ENCODE results near the gene TIGD3.
A peak's percentile ranks its signal among the peaks of the same experiment; 100 is the strongest.

TIGD3 gene

GRCh38 chr11:65402790-65403189 is 48.2 kb downstream of the TIGD3 start:
- TF ChIP-seq RAD21 (IDR thresholded peaks at IDR 0.05; ENCODE audit: low read depth) = no peak
- TF ChIP-seq TEAD4 (IDR thresholded peaks at IDR 0.05) = no peak
- TF ChIP-seq TAF1 (IDR thresholded peaks at IDR 0.05; ENCODE audit: low read depth) = no peak
- no peak for TF ChIP-seq ZBTB7A (IDR thresholded peaks at IDR 0.05; ENCODE audit: low read depth)
- no peak for TF ChIP-seq EP300 (IDR thresholded peaks at IDR 0.05; ENCODE audit: borderline replicate concordance)
- no peak for TF ChIP-seq CEBPB (IDR thresholded peaks at IDR 0.05)
- TF ChIP-seq CREB1 (IDR thresholded peaks at IDR 0.05; ENCODE audit: low read depth) = no peak
- no peak for TF ChIP-seq TCF12 (IDR thresholded peaks at IDR 0.05; ENCODE audit: low read depth)
- no peak for TF ChIP-seq FOXM1 (IDR thresholded peaks at IDR 0.05; ENCODE audit: borderline replicate concordance, low read depth)
- TF ChIP-seq USF1 (IDR thresholded peaks at IDR 0.05) = no peak
- TF ChIP-seq, protein P1, sequence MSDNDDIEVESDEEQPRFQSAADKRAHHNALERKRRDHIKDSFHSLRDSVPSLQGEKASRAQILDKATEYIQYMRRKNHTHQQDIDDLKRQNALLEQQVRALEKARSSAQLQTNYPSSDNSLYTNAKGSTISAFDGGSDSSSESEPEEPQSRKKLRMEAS (IDR thresholded peaks at IDR 0.05) = no peak
- no peak for TF ChIP-seq REST (IDR thresholded peaks at IDR 0.05; ENCODE audit: low read depth)
- no peak for TF ChIP-seq YY1 (IDR thresholded peaks at IDR 0.05; ENCODE audit: low read depth)
- TF ChIP-seq EGR1 (IDR thresholded peaks at IDR 0.05) = no peak

DNA sequence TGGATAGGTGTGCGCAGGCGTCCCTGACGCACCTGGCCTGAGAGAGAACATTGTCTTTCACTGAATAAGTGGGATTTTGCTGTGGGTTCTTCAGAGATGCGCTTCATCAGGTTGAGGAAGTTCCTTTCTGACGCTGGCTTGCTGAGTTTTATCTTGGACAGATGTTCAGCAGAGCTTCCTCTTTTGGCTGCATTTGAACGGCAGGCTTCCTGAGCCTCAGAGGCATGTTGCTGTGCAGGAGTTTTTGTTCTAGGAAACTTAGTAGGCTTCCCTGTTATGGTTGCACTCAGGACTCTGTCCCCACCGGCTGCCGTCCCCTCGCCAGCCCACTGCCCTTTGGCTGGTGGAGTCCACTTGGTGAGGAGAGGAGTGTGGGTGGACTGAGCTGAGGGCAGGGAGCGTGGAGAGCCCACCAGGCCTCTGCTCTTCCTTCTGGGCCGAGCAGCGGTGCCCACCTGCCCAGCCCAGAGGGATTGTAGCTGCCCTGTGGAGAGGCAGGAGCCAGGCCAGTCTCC is 49.1 kb downstream of the TIGD3 start:
- TF ChIP-seq NFIC (IDR thresholded peaks at IDR 0.05) (no peak), TEAD4 (IDR thresholded peaks at IDR 0.05) (no peak), TCF12 (IDR thresholded peaks at IDR 0.05; ENCODE audit: low read depth) (no peak), CEBPB (IDR thresholded peaks at IDR 0.05) (no peak), ZBTB7A (IDR thresholded peaks at IDR 0.05; ENCODE audit: low read depth) (no peak), EGR1 (IDR thresholded peaks at IDR 0.05) (no peak), RAD21 (IDR thresholded peaks at IDR 0.05; ENCODE audit: low read depth) (no peak), YY1 (IDR thresholded peaks at IDR 0.05; ENCODE audit: low read depth) (no peak), FOXM1 (IDR thresholded peaks at IDR 0.05; ENCODE audit: borderline replicate concordance, low read depth) (no peak), REST (IDR thresholded peaks at IDR 0.05; ENCODE audit: low read depth) (no peak)
- TF ChIP-seq, protein P1 (IDR thresholded peaks at IDR 0.05) = no peak

GRCh38 chr11:65404210-65404609 is 49.7 kb downstream of the TIGD3 start:
- no peak for TF ChIP-seq TEAD4 (IDR thresholded peaks at IDR 0.05)
- TF ChIP-seq, protein P1 (IDR thresholded peaks at IDR 0.05) = 0 out of 2 replicates have a peak, but pooled peaks have one; percentile 27
- TF ChIP-seq REST (IDR thresholded peaks at IDR 0.05; ENCODE audit: low read depth) = 0 out of 2 replicates have a peak, but pooled peaks have one; percentile 15

GRCh38 chr11:65404638-65405339 is 50.2 kb downstream of the TIGD3 start:
- TF ChIP-seq EP300 (IDR thresholded peaks at IDR 0.05; ENCODE audit: borderline replicate concordance) (no peak), REST (IDR thresholded peaks at IDR 0.05; ENCODE audit: low read depth) (no peak), TEAD4 (IDR thresholded peaks at IDR 0.05) (no peak), NFIC (IDR thresholded peaks at IDR 0.05) (no peak)
